Suprapubic skin (tissue), 4 donors: ENCODE measurements around the gene SLC6A11.

Experiments used
- EP300 ChIP-seq: sonication (generic); formaldehyde crosslinking; IDR thresholded peaks from one replicate; pipeline ENCODE4 v1.6.1; 2017; ENCODE audit warnings: antibody characterized with exemption
- POLR2A ChIP-seq, 2 donors: fragments of 450-650 bp; IDR thresholded peaks; one replicate each; pipeline ENCODE4 v1.6.1; 2017; ENCODE audit warnings: antibody characterized with exemption in 2 of 2, mild to moderate bottlenecking in 2 of 2, moderate library complexity in 2 of 2
- POLR2AphosphoS5 ChIP-seq, 3 donors: sonication (generic); formaldehyde crosslinking; IDR thresholded peaks; one replicate each; pipeline ENCODE4 v1.6.1; 2017; ENCODE audit warnings: antibody characterized with exemption in 3 of 3
- TF ChIP-seq, protein P1 (sequence below), 2 donors: fragments of 200-600 bp in 1 of 2; fragments of 450-650 bp in 1 of 2; sonication (generic) in 1 of 2; IDR thresholded peaks; one replicate each; pipeline ENCODE4 v1.5.1; 2016 to 2019; ENCODE audit warnings: antibody characterized with exemption in 2 of 2, mild to moderate bottlenecking in 1 of 2, moderate library complexity in 1 of 2

DNA sequence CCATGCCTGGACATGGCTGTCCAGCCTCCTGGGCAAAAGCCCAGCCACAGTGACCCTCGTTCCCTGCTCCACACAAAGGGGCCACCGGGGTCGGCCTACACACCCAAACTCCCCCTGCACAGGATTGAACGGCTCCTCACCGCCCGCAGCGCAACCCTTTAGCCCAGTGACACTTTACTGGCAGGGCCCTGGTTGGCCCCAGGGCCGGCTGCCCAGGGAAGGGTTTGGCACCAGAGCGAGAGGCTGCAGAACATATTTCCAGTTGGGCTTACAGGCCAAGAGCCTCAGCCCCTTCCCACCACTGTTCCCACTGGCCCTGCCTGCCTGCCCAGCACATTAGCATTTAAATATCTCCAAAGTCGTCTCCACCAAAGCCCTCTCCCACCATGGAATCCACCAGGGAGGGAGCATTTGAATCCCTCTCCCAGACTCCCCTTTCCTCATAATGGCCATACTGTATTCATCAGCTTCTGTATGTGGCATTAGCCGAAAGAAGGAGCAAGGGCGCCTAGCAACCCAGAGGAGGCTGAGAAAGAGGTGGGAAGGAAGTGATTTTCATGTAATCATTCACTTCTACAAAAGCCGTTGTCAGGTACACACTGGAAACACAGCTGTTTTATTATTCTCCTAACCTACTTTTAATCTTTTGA, 85.4 kb downstream of the SLC6A11 start:
- TF ChIP-seq, protein P1, sequence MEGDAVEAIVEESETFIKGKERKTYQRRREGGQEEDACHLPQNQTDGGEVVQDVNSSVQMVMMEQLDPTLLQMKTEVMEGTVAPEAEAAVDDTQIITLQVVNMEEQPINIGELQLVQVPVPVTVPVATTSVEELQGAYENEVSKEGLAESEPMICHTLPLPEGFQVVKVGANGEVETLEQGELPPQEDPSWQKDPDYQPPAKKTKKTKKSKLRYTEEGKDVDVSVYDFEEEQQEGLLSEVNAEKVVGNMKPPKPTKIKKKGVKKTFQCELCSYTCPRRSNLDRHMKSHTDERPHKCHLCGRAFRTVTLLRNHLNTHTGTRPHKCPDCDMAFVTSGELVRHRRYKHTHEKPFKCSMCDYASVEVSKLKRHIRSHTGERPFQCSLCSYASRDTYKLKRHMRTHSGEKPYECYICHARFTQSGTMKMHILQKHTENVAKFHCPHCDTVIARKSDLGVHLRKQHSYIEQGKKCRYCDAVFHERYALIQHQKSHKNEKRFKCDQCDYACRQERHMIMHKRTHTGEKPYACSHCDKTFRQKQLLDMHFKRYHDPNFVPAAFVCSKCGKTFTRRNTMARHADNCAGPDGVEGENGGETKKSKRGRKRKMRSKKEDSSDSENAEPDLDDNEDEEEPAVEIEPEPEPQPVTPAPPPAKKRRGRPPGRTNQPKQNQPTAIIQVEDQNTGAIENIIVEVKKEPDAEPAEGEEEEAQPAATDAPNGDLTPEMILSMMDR (IDR thresholded peaks at IDR 0.05): no peak
- no peak for TF ChIP-seq EP300
- TF ChIP-seq POLR2AphosphoS5 (IDR thresholded peaks at IDR 0.05): no peak
- no peak for TF ChIP-seq POLR2A (IDR thresholded peaks at IDR 0.05)
